ENCODE results near the gene LMX1A.

DNA sequence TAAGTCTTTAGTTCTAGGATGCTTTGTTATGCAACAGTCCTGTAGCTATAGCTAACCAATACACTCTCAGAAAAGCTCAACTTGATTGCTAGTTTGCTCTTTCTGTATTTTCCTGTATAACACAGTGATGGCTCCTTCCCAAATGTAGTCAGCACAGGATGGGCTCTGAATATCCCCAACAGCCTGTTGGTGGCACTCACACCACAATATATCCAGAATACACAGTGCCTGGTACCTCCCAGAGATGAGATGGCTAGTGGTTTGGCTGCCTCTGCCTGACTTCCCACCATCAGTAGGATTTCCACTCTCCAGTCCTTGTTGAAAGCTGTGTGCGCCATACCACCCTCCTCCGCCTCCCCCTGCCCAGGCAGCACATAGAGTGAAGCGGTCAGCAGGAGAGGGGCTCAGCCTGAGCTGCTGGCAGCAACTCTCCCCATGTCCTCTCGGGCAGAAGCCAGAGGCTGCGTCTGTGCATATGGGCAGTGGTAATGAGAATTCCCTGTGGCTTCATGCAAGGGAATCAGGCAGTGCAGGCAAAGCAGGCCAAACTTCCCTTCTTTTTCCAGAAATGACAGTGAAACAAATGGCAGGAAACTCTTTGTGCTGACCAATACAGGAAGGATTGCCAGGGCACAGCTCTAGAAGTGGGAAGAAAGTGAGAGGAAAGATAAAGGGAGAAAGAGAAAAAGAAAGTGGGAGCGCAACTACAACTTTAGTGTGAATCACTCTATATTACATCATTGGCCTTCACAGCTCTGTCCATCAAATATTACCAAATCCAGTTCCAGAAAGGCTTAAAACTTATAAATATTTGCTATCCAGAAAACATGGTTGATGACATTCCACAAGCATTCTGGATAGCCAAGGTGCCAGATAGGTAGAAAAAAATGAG, 49.7 kb downstream of the LMX1A start:
- no peak for TF ChIP-seq POLR2AphosphoS5 (IDR thresholded peaks at IDR 0.05)
- TF ChIP-seq, protein P1, sequence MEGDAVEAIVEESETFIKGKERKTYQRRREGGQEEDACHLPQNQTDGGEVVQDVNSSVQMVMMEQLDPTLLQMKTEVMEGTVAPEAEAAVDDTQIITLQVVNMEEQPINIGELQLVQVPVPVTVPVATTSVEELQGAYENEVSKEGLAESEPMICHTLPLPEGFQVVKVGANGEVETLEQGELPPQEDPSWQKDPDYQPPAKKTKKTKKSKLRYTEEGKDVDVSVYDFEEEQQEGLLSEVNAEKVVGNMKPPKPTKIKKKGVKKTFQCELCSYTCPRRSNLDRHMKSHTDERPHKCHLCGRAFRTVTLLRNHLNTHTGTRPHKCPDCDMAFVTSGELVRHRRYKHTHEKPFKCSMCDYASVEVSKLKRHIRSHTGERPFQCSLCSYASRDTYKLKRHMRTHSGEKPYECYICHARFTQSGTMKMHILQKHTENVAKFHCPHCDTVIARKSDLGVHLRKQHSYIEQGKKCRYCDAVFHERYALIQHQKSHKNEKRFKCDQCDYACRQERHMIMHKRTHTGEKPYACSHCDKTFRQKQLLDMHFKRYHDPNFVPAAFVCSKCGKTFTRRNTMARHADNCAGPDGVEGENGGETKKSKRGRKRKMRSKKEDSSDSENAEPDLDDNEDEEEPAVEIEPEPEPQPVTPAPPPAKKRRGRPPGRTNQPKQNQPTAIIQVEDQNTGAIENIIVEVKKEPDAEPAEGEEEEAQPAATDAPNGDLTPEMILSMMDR (IDR thresholded peaks at IDR 0.05), result no peak

All from sigmoid colon (tissue), 4 donors.